ENCODE results near the gene B3GNT3.

Gene B3GNT3, protein sequence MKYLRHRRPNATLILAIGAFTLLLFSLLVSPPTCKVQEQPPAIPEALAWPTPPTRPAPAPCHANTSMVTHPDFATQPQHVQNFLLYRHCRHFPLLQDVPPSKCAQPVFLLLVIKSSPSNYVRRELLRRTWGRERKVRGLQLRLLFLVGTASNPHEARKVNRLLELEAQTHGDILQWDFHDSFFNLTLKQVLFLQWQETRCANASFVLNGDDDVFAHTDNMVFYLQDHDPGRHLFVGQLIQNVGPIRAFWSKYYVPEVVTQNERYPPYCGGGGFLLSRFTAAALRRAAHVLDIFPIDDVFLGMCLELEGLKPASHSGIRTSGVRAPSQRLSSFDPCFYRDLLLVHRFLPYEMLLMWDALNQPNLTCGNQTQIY

GRCh38 chr19:17794731-17795494 lies at the start of gene B3GNT3:
TSS of gene B3GNT3 (plus strand) at chr19:17795138. CDS start at chr19:17807808, 12,670 bp downstream.
- DNase-seq (ENCODE audit: low read depth in 2 of 2): no peak

- peak; percentile 82 to 91 for DNase-seq (ENCODE audit: low read depth in 2 of 2)
Observed at GRCh38 chr19:17747205-17748098, 47.5 kb upstream of the B3GNT3 start.

GRCh38 chr19:17748884-17749638 lies 45.9 kb upstream of the B3GNT3 start:
- DNase-seq (ENCODE audit: low read depth in 2 of 2): no peak

- no peak for DNase-seq (ENCODE audit: low read depth in 2 of 2)
Observed at GRCh38 chr19:17749912-17750317, 45.0 kb upstream of the B3GNT3 start.

DNA sequence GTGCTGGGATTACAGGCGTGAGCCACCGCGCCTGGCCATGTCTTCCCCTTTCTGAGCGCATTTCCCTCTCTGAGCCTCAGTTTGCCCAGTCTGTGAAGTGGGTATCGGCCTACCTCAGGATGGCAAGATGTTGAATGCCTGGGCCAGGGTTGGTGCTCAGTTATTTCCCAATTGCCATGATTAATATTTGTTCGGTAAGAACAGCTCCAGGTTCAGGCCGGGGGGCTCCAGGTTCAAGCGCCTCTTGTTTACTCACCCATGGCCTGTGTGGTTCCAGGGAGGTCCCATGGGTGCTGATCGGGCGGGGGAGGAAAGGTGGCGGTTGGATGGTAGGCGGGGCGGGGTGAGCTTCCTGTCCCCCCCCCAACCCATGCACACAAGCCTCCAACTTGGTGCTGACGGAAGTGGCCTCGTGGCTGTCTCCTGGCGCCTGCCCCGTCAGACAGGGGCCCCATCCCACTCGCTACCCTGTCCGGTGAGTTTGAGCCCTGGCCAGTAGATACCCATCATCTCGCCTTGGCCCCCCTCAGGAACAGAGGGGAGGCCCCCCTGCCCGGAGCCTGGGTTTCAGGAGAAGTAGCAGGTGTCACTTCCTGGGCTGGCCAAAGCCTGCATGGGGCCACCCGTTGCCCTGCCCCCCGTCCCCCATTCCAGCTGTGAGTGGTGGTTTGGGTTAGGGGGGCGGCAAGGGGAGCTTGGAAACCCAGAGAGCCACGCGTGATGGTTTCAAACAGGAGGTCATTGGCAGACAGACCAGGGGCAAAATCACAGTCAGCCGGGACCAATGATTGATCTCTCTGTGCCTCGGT lies 43.6 kb upstream of the B3GNT3 start, which contains the start of gene FCHO1:
TSS of gene FCHO1 (plus strand) at position 375 of the 809 bp plus-strand sequence. CDS start 3,688 bp downstream, outside the sequence.
- DNase-seq (ENCODE audit: low read depth in 2 of 2): peak; percentile 75 to 85

DNA sequence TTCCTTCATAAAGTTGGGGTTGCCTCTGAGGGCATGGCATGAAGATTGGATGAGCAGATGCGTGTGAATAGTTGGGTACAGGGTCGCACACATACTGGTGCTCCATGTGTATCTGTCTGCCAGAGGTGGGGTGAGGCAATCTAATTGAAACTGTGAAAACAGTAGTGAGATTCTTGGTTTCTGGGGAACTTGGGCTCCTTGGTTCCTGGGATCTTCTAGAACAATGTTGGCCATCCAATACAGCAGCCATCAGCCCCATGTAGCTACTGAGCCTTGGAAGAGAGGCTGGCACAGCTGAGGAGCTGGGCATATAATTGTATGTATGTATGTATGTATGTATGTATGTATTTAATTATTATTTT lies 43.0 kb upstream of the B3GNT3 start:
- no peak for DNase-seq (ENCODE audit: low read depth in 2 of 2)

GRCh38 chr19:17752865-17753639 lies 41.9 kb upstream of the B3GNT3 start:
- no peak for DNase-seq (ENCODE audit: low read depth in 2 of 2)

DNA sequence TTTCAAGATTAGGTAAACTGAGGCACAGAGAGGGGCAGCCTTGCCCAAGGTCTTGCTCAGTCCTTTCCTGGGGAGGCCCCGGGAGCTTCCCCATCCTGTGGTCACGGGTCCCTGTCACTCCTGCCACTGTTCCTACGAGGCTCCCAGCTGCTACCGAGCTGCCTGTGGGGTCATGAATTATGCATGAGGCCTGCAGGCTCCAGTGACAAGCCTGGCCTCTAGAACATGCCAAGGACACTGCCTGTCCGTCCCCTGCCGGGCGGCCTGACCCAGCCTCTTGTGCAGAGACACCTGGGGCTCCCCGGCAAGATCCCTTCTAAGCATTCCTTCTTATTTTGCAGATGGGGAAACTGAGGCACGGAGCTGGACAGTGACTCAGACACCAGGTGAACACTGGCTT lies 41.0 kb upstream of the B3GNT3 start:
- no peak for DNase-seq (ENCODE audit: low read depth in 2 of 2)

GRCh38 chr19:17754634-17755442 lies 40.1 kb upstream of the B3GNT3 start:
- no peak for DNase-seq (ENCODE audit: low read depth in 2 of 2)

GRCh38 chr19:17755443-17755890 lies 39.5 kb upstream of the B3GNT3 start:
- DNase-seq (ENCODE audit: low read depth in 2 of 2): no peak

DNA sequence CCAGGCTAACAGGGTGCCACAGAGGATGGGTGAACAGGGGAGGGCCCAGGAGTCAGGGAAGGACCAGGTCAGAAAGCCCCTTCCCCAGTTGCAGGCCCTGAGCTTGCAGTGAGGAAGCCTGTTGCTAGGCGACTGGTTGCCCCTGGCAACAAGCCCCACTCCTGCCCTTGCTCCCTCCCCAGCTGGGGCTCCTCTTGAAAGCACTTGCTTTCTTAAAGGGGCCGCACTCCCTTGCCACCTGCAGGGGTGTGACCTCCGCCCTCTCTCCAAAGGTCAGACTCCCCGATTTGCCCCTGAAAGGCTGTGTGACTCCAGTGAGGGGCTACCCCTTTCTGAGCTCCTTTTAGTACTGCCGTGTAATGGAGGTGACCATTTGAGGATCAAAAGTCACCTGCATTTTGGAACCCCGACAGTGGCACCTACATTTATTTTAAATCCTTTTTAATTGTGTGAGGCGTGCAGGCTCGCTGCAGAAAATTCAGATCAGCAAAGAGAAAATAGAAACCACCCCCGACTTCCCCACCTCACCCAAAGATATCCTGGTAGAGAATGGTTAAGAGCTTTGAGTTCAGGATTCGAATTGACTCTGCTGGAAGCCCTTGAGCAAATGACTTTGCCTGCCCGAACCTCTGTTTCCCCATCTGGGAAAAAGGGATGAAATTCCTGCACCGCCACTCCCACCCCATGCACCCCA lies 38.8 kb upstream of the B3GNT3 start:
- no peak for DNase-seq (ENCODE audit: low read depth in 2 of 2)

DNA sequence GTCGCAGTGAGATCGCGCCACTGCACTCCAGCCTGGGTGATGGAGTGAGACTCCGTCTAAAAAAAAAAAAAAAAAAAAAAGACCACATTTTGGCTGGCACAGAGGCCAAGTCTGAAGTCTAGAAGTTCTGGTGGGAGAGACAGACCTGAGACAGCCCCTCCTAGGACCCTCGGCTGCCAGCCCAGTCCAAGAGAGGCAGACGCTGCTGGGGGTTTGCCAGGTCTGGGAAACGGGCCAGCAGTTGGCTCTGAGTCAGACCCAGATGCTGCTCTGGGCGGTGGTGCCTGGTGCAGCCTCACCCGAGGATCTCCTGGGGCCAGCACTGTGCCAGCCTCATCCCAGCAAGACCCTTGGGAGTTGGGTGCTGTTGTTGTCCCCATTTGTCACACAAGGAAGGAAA lies 37.8 kb upstream of the B3GNT3 start:
- DNase-seq (ENCODE audit: low read depth in 2 of 2): no peak

GRCh38 chr19:17758515-17758914 lies 36.4 kb upstream of the B3GNT3 start:
- DNase-seq (ENCODE audit: low read depth in 2 of 2): no peak

DNA sequence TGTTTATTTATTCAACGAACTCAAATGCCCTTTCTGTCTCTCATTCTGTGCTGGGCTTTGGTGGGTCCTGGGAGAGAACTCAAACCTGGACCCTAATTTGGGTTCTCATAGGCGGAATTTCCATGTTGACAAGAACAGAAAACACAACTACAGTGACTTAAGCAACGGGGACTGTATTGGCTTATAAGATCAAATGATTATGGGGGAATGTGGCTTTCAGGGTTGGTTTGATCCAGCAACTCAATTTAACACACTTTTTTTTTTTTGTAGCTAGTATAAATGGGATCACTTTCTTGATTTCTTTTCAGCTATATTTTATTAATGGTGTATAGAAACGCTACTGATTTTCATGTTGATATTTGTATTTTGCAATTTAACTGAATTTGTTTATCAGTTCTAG lies 33.8 kb upstream of the B3GNT3 start:
- no peak for DNase-seq (ENCODE audit: low read depth in 2 of 2)

DNA sequence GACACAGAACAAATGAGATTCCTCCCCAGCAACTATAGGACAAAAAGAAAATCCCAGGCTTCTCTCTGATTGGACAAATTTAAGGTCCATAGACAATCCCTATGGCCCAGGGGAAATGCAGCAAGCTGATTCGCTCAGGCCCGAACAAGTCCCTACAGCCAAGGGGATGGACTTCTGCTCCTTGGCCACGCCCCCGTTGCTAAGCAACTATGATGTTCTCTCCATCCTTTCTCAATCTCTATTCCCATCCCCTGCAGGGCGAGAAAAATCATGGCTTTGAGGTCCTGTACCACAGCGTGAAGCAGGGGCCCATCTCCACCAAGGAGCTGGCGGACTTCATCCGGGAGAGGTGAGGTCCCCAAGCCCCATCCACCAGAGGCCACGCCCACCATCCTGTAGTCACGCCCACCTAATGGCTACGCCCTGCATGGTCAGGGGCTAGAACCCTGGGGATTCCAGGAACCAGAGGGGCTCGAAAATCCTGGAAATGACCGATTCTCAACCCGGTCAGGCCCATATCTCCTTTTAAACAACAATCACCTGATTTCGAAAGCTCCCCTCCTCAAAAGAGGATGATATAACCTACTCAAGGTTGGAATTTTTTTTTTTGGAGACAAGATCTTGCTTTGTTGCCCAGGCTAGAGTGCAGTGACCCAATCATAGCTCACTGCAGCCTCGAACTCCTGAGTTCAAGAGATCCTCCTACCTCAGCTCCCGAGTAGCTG lies 32.3 kb upstream of the B3GNT3 start:
- DNase-seq (ENCODE audit: low read depth in 2 of 2): no peak

- DNase-seq (ENCODE audit: low read depth in 2 of 2): no peak
Observed at GRCh38 chr19:17764348-17764747, 30.6 kb upstream of the B3GNT3 start.

- DNase-seq (ENCODE audit: low read depth in 2 of 2): no peak
Observed at GRCh38 chr19:17765069-17765618, 29.8 kb upstream of the B3GNT3 start.
